Upper lobe of right lung (tissue), 1 donor: Measurements from ENCODE around the gene ENOX1. TPM values are rescaled to one million over a fixed set of nuclear protein-coding genes. Genes with fewer than 3 reads are reported as not detected.

Source experiments
- ATAC-seq: fragments of 200-7000 bp; cut with Tn5 transposase; one replicate; pipeline ENCODE4 v1.9.1; 2020; ENCODE audit warnings: mild to moderate bottlenecking, moderate library complexity
- DNase-seq: peaks from one replicate; pipeline ENCODE4 v3.0.0-alpha.2; 2020
- H3K27ac ChIP-seq: fragments of 200-600 bp; one replicate; pipeline ENCODE4 v1.8.0; 2022
- H3K27me3 ChIP-seq: fragments of 200-600 bp; one replicate; pipeline ENCODE4 v1.8.0; 2022; ENCODE audit warnings: mild to moderate bottlenecking
- H3K36me3 ChIP-seq: fragments of 200-600 bp; one replicate; pipeline ENCODE4 v1.8.0; 2022
- H3K4me1 ChIP-seq: fragments of 200-600 bp; one replicate; pipeline ENCODE4 v1.8.0; 2022
- H3K4me3 ChIP-seq: fragments of 200-600 bp; one replicate; pipeline ENCODE4 v1.8.0; 2022; ENCODE audit warnings: mild to moderate bottlenecking
- H3K9me3 ChIP-seq: fragments of 200-600 bp; one replicate; pipeline ENCODE4 v1.8.0; 2022
- intact Hi-C: fragments of 100-400 bp; cut with DNase I; formaldehyde crosslinking; loops from one replicate; pipeline ENCODE4 v1.11.0; 2022
- total RNA-seq: library from RNA; stranded (reverse); fragmentation: NEBNext Ultra II Directional; extraction: Animal tissue kit (Norgen Biotek cat#: 25700); gene quantifications from one replicate; pipeline ENCODE4 v1.2.1, GENCODE V29; 2021
- TF ChIP-seq, protein P1 (sequence below): fragments of 200-600 bp; IDR thresholded peaks from one replicate; pipeline ENCODE4 v1.8.0; 2022; ENCODE audit warnings: antibody characterized with exemption
- donor health status: DM: no; HTN: yes; CAD: no; lungs with severe emphysema.

The ENOX1 gene
- total RNA-seq, 1 donor from 2014 or later = 0.69 TPM

- no peak overlapping the region for H3K27ac ChIP-seq
- no peaks in the 10 kb centered on the region for H3K27me3 ChIP-seq
- peaks cover 7% of the 10 kb centered on the region for H3K4me1 ChIP-seq
- DNase-seq = no peak
- no peaks in the 10 kb centered on the region for H3K9me3 ChIP-seq
- intact Hi-C loops = no loop called here
- no peak overlapping the region for H3K4me3 ChIP-seq
- TF ChIP-seq, protein P1, sequence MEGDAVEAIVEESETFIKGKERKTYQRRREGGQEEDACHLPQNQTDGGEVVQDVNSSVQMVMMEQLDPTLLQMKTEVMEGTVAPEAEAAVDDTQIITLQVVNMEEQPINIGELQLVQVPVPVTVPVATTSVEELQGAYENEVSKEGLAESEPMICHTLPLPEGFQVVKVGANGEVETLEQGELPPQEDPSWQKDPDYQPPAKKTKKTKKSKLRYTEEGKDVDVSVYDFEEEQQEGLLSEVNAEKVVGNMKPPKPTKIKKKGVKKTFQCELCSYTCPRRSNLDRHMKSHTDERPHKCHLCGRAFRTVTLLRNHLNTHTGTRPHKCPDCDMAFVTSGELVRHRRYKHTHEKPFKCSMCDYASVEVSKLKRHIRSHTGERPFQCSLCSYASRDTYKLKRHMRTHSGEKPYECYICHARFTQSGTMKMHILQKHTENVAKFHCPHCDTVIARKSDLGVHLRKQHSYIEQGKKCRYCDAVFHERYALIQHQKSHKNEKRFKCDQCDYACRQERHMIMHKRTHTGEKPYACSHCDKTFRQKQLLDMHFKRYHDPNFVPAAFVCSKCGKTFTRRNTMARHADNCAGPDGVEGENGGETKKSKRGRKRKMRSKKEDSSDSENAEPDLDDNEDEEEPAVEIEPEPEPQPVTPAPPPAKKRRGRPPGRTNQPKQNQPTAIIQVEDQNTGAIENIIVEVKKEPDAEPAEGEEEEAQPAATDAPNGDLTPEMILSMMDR = no peak
- peak; percentile 93 for ATAC-seq
- no peaks in the 10 kb centered on the region for H3K36me3 ChIP-seq
Observed at GRCh38 chr13:43269037-43269481, 517.7 kb downstream of the ENOX1 start.

DNA sequence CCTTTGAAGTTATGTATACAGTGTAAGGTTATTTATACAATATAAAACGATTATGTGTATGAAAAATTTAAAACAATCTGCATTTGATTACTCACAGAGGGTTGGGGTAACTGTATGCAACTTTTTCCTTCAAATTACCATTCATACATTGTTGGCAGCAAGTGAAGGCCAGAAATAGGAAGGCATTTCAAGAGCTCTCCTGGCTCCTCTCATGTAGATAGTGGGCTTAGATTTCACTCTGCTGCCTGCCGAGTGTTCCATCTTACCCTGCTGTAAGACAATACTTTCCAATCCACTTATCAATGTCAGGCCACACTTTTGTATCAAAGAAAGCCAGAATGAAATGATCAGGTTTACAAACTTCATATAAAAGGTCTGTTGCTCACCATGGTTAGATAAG lies 518.1 kb downstream of the ENOX1 start:
- no peak overlapping the region for H3K4me3 ChIP-seq
- H3K36me3 ChIP-seq = no peaks in the 10 kb centered on the region
- peaks cover 7% of the 10 kb centered on the region for H3K4me1 ChIP-seq
- TF ChIP-seq, protein P1 = no peak
- no peak overlapping the region for H3K27ac ChIP-seq
- no peaks in the 10 kb centered on the region for H3K27me3 ChIP-seq
- intact Hi-C loops = no loop called here
- H3K9me3 ChIP-seq = no peaks in the 10 kb centered on the region
- DNase-seq (no peak), ATAC-seq (peak; percentile 34)

DNA sequence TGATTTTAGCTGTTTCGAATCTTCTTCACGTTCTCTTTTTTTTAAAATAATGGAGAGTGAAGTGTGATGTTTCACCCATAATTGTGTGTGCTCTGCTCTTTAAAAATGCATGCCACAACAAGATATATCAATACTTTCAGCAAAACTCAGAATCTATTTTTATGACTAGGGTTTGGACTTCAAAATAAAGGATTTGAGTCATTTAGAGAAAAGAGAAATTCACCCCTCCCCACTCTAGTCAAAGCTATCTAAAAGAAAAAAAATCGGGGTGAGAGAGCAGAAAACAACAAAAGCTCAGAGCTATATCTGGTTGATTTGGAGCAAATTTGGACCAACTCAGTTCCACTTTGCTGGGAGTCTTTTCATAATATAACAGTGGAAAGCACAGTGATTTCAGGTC lies 518.9 kb downstream of the ENOX1 start:
- Histone ChIP-seq H3K4me1 (peaks cover 7% of the 10 kb centered on the region), H3K27ac (no peak overlapping the region), H3K36me3 (no peaks in the 10 kb centered on the region), H3K27me3 (no peaks in the 10 kb centered on the region), H3K4me3 (no peak overlapping the region), H3K9me3 (no peaks in the 10 kb centered on the region)
- ATAC-seq = no peak
- intact Hi-C loops = no loop called here
- DNase-seq = no peak
- TF ChIP-seq, protein P1 = no peak

DNA sequence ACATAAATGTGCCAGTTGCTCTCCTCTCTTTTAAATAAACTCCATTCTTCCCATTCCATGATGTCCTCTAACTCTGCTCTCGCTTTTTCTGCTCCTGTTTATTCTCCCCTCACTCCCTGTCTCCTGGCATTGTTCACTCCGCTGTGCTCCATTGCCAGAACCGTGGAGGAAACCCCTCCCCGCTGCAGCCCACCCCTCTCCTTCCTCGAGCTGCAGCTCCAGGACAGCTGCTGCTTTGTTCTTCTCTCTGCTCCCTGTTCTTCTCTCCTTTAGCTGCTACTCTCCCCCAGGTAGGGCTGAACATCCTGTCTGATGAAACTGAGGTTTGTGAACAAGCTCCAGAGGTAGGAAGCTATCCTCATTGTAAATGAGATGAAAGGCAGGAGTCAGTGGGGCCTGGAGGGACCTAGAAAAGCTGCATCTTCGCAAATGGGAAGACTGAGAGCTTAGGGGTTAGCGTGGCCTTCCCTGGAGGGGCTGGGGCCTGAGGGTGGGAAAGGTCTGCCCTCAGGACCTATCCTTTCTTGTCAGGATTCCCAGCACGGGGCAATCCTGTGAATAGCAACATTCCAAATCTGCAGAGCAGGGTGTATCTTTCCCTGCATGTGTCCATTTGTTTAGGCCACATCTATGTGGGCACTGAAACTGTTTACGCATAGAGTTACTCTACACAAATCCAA lies 519.7 kb downstream of the ENOX1 start:
- intact Hi-C loops = no loop called here
- Histone ChIP-seq H3K4me1 (peaks cover 7% of the 10 kb centered on the region), H3K9me3 (no peaks in the 10 kb centered on the region), H3K27me3 (no peaks in the 10 kb centered on the region), H3K36me3 (no peaks in the 10 kb centered on the region), H3K27ac (no peak overlapping the region), H3K4me3 (no peak overlapping the region)
- ATAC-seq (no peak), DNase-seq (no peak)
- TF ChIP-seq, protein P1 = no peak

GRCh38 chr13:43265028-43265427 lies 521.7 kb downstream of the ENOX1 start:
- Histone ChIP-seq H3K36me3 (no peaks in the 10 kb centered on the region), H3K4me1 (peaks cover 7% of the 10 kb centered on the region), H3K4me3 (no peak overlapping the region), H3K9me3 (no peaks in the 10 kb centered on the region), H3K27ac (no peak overlapping the region), H3K27me3 (no peaks in the 10 kb centered on the region)
- ATAC-seq = no peak
- DNase-seq = no peak
- intact Hi-C loops = no loop called here
- TF ChIP-seq, protein P1 = no peak
